ENCODE results near the gene DCLRE1B. TPM values are rescaled to one million over a fixed set of nuclear protein-coding genes. Genes with fewer than 3 reads are reported as not detected.

The DCLRE1B gene
- total RNA-seq, 1 donor from 2014 or later: 11.8 TPM

DNA sequence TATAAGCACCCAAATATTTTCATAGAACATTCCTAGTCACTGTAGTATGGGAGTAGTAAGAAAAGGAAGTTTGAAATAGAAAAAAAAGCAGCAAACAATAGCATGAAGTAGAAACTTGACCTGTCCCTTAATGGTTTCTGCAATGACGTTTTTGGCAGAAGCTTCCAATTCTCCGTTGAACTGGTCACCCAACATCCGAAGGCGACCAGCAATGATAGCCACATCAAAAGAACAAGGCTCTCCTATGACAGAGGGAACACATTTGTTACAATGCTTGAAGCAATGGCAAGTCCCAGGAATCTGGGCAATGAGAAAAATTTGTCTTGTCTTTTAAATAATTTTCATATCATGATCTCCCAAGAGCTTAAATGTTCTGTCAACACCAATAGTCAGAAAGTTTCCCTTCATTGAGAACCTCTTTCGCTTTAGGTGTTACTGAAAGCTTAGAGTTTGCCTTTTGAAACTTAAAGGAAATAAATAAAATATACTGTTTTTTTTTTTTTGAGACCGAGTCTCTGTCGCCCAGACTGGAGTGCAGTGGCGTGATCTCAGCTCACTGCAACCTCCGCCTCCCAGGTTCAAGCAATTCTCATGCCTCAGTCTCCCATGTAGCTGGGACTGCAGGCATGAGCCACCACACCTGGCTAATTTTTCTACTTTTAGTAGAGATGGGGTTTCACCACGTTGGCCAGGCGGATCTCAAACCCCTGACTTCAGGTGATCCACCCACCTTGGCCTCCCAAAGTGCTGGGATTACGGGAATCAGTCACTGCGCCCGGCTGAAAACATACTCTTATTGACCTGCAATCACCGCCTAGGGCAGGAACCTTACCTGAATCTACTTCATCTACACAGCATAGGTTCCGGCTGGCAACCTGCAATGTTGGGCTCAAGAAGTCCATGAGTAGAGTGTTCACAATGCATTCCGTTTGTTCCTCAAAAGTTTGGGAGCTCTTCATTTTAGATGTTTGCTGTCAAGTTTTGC is 18.4 kb upstream of the DCLRE1B start:
- H3K27me3 Mint-ChIP-seq (ENCODE audit: unreplicated experiment): no peaks in the 10 kb centered on the region
- H3K4me3 Mint-ChIP-seq (ENCODE audit: unreplicated experiment): no peak overlapping the region
- no peak overlapping the region for H3K27ac Mint-ChIP-seq (ENCODE audit: unreplicated experiment)
- peaks cover 4% of the 10 kb centered on the region for H3K4me1 Mint-ChIP-seq (ENCODE audit: unreplicated experiment)
- H3K9me3 Mint-ChIP-seq (ENCODE audit: unreplicated experiment): no peaks in the 10 kb centered on the region
- no peak for DNase-seq (ENCODE audit: low spot score)
- H3K36me3 Mint-ChIP-seq (ENCODE audit: low read depth, unreplicated experiment): no peaks in the 10 kb centered on the region
- TF ChIP-seq, protein P1, sequence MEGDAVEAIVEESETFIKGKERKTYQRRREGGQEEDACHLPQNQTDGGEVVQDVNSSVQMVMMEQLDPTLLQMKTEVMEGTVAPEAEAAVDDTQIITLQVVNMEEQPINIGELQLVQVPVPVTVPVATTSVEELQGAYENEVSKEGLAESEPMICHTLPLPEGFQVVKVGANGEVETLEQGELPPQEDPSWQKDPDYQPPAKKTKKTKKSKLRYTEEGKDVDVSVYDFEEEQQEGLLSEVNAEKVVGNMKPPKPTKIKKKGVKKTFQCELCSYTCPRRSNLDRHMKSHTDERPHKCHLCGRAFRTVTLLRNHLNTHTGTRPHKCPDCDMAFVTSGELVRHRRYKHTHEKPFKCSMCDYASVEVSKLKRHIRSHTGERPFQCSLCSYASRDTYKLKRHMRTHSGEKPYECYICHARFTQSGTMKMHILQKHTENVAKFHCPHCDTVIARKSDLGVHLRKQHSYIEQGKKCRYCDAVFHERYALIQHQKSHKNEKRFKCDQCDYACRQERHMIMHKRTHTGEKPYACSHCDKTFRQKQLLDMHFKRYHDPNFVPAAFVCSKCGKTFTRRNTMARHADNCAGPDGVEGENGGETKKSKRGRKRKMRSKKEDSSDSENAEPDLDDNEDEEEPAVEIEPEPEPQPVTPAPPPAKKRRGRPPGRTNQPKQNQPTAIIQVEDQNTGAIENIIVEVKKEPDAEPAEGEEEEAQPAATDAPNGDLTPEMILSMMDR (IDR thresholded peaks at IDR 0.05; ENCODE audit: unreplicated experiment): no peak

DNA sequence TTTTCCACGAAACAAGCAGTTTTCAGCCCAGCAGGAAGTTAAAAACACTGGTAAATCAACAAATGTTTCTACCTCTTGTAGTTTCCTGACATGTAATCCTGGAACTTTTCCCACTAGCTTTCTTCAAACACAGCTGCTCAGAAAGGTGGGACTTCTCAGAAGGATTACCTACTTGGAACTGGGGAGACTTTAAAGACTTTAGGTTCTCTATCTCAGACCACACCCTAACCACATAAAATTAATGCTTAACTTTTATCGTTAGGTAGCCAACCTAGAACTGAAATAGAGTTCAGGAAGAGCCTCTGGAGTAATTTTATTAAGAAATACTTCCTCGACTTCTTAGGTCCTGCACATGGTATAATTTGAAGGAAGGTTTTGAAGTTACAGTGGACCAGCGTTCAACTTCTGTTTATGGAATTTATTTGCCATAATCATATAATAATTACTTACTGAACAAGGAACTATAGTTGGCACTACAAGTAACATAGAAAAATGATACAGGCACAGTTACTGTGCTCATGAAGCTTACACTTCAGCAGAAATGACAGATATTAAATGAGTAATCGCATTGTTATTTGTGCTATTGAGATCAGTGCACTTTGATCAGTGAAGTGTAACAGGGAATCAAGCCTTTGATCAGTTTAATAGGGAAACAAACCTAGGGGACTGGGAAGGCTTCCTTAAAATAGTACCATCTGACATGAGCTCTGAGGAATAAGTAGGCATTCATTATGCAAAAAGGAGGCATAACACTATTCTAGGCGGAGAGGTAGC is 17.5 kb upstream of the DCLRE1B start, which contains the start of gene BCL2L15:
Gene BCL2L15 (minus strand): TSS at position 180 of the 774 bp plus-strand sequence. CDS start 206 bp downstream, outside the sequence.
- H3K4me1 Mint-ChIP-seq (ENCODE audit: unreplicated experiment): peaks cover 4% of the 10 kb centered on the region
- H3K4me3 Mint-ChIP-seq (ENCODE audit: unreplicated experiment): no peak within 1 kb of the TSS
- TF ChIP-seq, protein P1 (IDR thresholded peaks at IDR 0.05; ENCODE audit: unreplicated experiment): no peak
- H3K27me3 Mint-ChIP-seq (ENCODE audit: unreplicated experiment): no peaks in the 10 kb centered on the region
- H3K36me3 Mint-ChIP-seq (ENCODE audit: low read depth, unreplicated experiment): no peaks in the 10 kb centered on the region
- DNase-seq (ENCODE audit: low spot score): no peak
- no peak within 1 kb of the TSS for H3K27ac Mint-ChIP-seq (ENCODE audit: unreplicated experiment)
- no peaks in the 10 kb centered on the region for H3K9me3 Mint-ChIP-seq (ENCODE audit: unreplicated experiment)

DNA sequence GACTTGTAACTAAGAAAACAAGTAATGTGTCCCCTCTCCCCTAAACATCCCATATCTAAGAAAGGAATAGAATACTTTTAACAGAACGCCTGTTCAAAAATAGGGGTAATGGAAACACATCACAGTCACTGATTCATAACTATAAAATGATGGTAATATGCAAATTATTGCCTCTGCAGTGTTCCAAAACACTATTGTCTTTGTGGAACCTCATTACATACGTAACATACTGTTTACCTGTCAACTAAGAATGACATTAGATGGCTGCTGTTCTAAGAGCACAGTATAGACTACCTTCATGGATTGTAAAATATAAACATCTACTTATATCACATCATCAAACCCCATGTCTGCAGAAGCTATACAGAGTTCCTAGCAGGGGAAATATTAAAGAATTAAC is 14.3 kb upstream of the DCLRE1B start:
- TF ChIP-seq, protein P1 (IDR thresholded peaks at IDR 0.05; ENCODE audit: unreplicated experiment): no peak
- DNase-seq (ENCODE audit: low spot score): no peak
- Mint-ChIP-seq H3K27ac (ENCODE audit: unreplicated experiment) (no peak overlapping the region), H3K27me3 (ENCODE audit: unreplicated experiment) (no peaks in the 10 kb centered on the region), H3K36me3 (ENCODE audit: low read depth, unreplicated experiment) (peaks cover 3% of the 10 kb centered on the region), H3K4me1 (ENCODE audit: unreplicated experiment) (peaks cover 4% of the 10 kb centered on the region), H3K4me3 (ENCODE audit: unreplicated experiment) (no peak overlapping the region), H3K9me3 (ENCODE audit: unreplicated experiment) (no peaks in the 10 kb centered on the region)

DNA sequence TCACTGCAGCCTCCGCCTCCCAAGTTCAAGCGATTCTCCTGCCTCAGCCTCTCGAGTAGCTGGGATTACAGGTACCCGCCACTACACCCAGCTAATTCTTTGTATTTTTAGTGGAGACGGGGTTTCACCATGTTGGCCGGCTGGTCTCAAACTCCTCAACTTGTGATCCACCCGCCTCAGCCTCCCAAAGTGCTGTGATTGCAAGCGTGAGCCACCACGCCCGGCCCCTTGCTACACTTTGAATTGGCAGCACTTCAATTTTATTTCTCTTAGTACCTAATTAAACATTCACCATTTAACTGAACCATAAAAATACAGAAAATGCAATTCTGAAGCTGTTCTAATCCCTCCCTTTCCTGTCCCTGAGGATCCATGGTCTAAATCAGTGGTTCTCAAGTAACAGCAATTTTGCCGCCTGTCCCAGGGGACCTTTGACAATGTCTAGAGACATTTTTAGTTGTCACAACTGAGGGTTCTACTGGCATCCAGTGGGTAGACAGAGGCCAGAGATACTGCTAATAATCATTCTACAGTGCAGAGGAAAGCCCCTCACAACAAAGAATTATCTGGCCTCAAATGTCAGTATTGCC is 13.4 kb upstream of the DCLRE1B start:
- no peaks in the 10 kb centered on the region for H3K9me3 Mint-ChIP-seq (ENCODE audit: unreplicated experiment)
- no peak overlapping the region for H3K27ac Mint-ChIP-seq (ENCODE audit: unreplicated experiment)
- DNase-seq (ENCODE audit: low spot score): no peak
- no peaks in the 10 kb centered on the region for H3K27me3 Mint-ChIP-seq (ENCODE audit: unreplicated experiment)
- TF ChIP-seq, protein P1 (IDR thresholded peaks at IDR 0.05; ENCODE audit: unreplicated experiment): no peak
- no peak overlapping the region for H3K4me3 Mint-ChIP-seq (ENCODE audit: unreplicated experiment)
- peaks cover 3% of the 10 kb centered on the region for H3K36me3 Mint-ChIP-seq (ENCODE audit: low read depth, unreplicated experiment)
- peaks cover 4% of the 10 kb centered on the region for H3K4me1 Mint-ChIP-seq (ENCODE audit: unreplicated experiment)
